ENCODE results near the gene USP9X. TPM values are rescaled to one million over a fixed set of nuclear protein-coding genes. Genes with fewer than 3 reads are reported as not detected.
"Not testable (repeated sequence)": the region's sequence is repeated elsewhere in the genome, so short reads cannot be mapped to it uniquely, and the experiment has no call there.

USP9X gene
- total RNA-seq, 8 experiments from 2014 or later, result 52.5 to 97.8 (median 61.2) TPM

- no peak overlapping the region for H3K4me3 ChIP-seq
- in situ Hi-C loops (cut with MboI; ENCODE audit: low pct_unique_long_range_greater_than_20kb in 2 of 9, low sequenced_read_pairs in 9 of 9, unreplicated experiment in 9 of 9), result no loop called here
- no peaks in the 10 kb centered on the region for H3K4me1 ChIP-seq (replicated peaks in 1 of 2)
- peak in 2 of 8 experiments; percentile 25 to 73 for ATAC-seq (replicated peaks in 6 of 8)
- no peak overlapping the region for H3K27ac ChIP-seq
- WGBS, 10 experiments, result 20 to 100% (median 68%) methylated on average over 2 of the region's 2 CpGs; no CpG with 5 or more reads in 6 of the 10 experiments
These were observed 160.4 kb downstream of the USP9X start for GRCh38 chrX:41245641-41246040.

- H3K27ac ChIP-seq, result no peak overlapping the region
These were observed 165.6 kb downstream of the USP9X start for GRCh38 chrX:41250867-41251266.

GRCh38 chrX:41257801-41258200 is 172.6 kb downstream of the USP9X start:
- no peak overlapping the region for H3K27ac ChIP-seq
- in situ Hi-C loops (cut with MboI; ENCODE audit: low pct_unique_long_range_greater_than_20kb in 2 of 9, low sequenced_read_pairs in 9 of 9, unreplicated experiment in 9 of 9), result no loop called here
- no peaks in the 10 kb centered on the region for H3K4me1 ChIP-seq (replicated peaks in 1 of 2)
- WGBS, 10 experiments, result 50 to 100% (median 75%) methylated on average over 1 to 7 of the region's 7 CpGs; no CpG with 5 or more reads in 3 of the 10 experiments
- no peak overlapping the region for H3K4me3 ChIP-seq
- no peak for ATAC-seq (replicated peaks in 6 of 8)

More at GRCh38 chrX:41250867-41251266, 165.6 kb downstream of the USP9X start:
- WGBS, 10 experiments, result 14 to 100% (median 94%) methylated on average over 1 to 5 of the region's 10 CpGs; no CpG with 5 or more reads in 5 of the 10 experiments
- in situ Hi-C loops (cut with MboI; ENCODE audit: low pct_unique_long_range_greater_than_20kb in 2 of 9, low sequenced_read_pairs in 9 of 9, unreplicated experiment in 9 of 9), result no loop called here
- Histone ChIP-seq H3K4me1 (replicated peaks in 1 of 2) (no peaks in the 10 kb centered on the region), H3K4me3 (no peak overlapping the region)
- no peak for ATAC-seq (replicated peaks in 6 of 8)

GRCh38 chrX:41258226-41258625 is 173.0 kb downstream of the USP9X start:
- Histone ChIP-seq H3K4me3 (no peak overlapping the region), H3K4me1 (replicated peaks in 1 of 2) (no peaks in the 10 kb centered on the region), H3K27ac (no peak overlapping the region)
- 67 to 100% (median 81%) methylated on average over 1 to 8 of the region's 11 CpGs; no CpG with 5 or more reads in 6 of the 10 experiments for WGBS, 10 experiments
- ATAC-seq (replicated peaks in 6 of 8), result no peak
- in situ Hi-C loops (cut with MboI; ENCODE audit: low pct_unique_long_range_greater_than_20kb in 2 of 9, low sequenced_read_pairs in 9 of 9, unreplicated experiment in 9 of 9), result no loop called here

- in situ Hi-C loops (cut with MboI; ENCODE audit: low pct_unique_long_range_greater_than_20kb in 2 of 9, low sequenced_read_pairs in 9 of 9, unreplicated experiment in 9 of 9), result no loop called here
- Histone ChIP-seq H3K4me3 (no peak overlapping the region), H3K4me1 (replicated peaks in 1 of 2) (no peaks in the 10 kb centered on the region), H3K27ac (no peak overlapping the region)
- WGBS, 10 experiments, result 68 to 100% (median 95%) methylated on average over 1 to 10 of the region's 14 CpGs; no CpG with 5 or more reads in 6 of the 10 experiments
- no peak for ATAC-seq (replicated peaks in 6 of 8)
These were observed 173.6 kb downstream of the USP9X start for GRCh38 chrX:41258871-41259270.

GRCh38 chrX:41259516-41259915 is 174.3 kb downstream of the USP9X start:
- in situ Hi-C loops (cut with MboI; ENCODE audit: low pct_unique_long_range_greater_than_20kb in 2 of 9, low sequenced_read_pairs in 9 of 9, unreplicated experiment in 9 of 9), result no loop called here
- peak in 3 of 8 experiments; percentile 39 to 76 (median 52) for ATAC-seq (replicated peaks in 6 of 8)

GRCh38 chrX:41265615-41266014 is 180.4 kb downstream of the USP9X start:
- Histone ChIP-seq H3K4me1 (replicated peaks in 1 of 2) (peaks cover 0 to 2% of the 10 kb centered on the region in 2 donors), H3K4me3 (no peak overlapping the region), H3K27ac (no peak overlapping the region)
- ATAC-seq (replicated peaks in 6 of 8), result peak; percentile 77 to 99 (median 87)
- in situ Hi-C loops (cut with MboI; ENCODE audit: low pct_unique_long_range_greater_than_20kb in 2 of 9, low sequenced_read_pairs in 9 of 9, unreplicated experiment in 9 of 9), result no loop called here
- WGBS, 10 experiments, result 13 to 83% (median 67%) methylated on average over 1 to 8 of the region's 8 CpGs; no CpG with 5 or more reads in 3 of the 10 experiments

More at GRCh38 chrX:41259516-41259915, 174.3 kb downstream of the USP9X start:
- WGBS, 10 experiments, result 52 to 70% methylated on average over 5 to 7 of the region's 13 CpGs; no CpG with 5 or more reads in 8 of the 10 experiments
- Histone ChIP-seq H3K4me1 (replicated peaks in 1 of 2) (no peaks in the 10 kb centered on the region), H3K4me3 (no peak overlapping the region), H3K27ac (no peak overlapping the region)

GRCh38 chrX:41273638-41274037 is 188.4 kb downstream of the USP9X start:
- no peak for ATAC-seq (replicated peaks in 6 of 8)
- peaks cover 12% of the 10 kb centered on the region in 2 donors for H3K4me1 ChIP-seq (replicated peaks in 1 of 2)
- in situ Hi-C loops (cut with MboI; ENCODE audit: low pct_unique_long_range_greater_than_20kb in 2 of 9, low sequenced_read_pairs in 9 of 9, unreplicated experiment in 9 of 9), result no loop called here
- no peak overlapping the region for H3K4me3 ChIP-seq
- WGBS, 10 experiments, result 68% methylated on average over 2 of the region's 2 CpGs; no CpG with 5 or more reads in 9 of the 10 experiments
- H3K27ac ChIP-seq, result no peak overlapping the region

- 33% methylated on average over 1 of the region's 54 CpGs; no CpG with 5 or more reads in 9 of the 10 experiments for WGBS, 10 experiments
- Histone ChIP-seq H3K4me1 (replicated peaks in 1 of 2) (peaks cover 12% of the 10 kb centered on the region in 2 donors), H3K4me3 (peak overlapping the region; percentile 31 to 47 (median 41)), H3K27ac (peak overlapping the region; percentile 70 to 78)
- in situ Hi-C loops (cut with MboI; ENCODE audit: low pct_unique_long_range_greater_than_20kb in 2 of 9, low sequenced_read_pairs in 9 of 9, unreplicated experiment in 9 of 9), result no loop called here
- peak; percentile 91 to 95 (median 94) for ATAC-seq (replicated peaks in 6 of 8)
These were observed 190.7 kb downstream of the USP9X start for GRCh38 chrX:41275661-41276609.

GRCh38 chrX:41276661-41277506 is 191.6 kb downstream of the USP9X start:
- 39 to 80% (median 62%) methylated on average over 1 to 8 of the region's 19 CpGs; no CpG with 5 or more reads in 6 of the 10 experiments for WGBS, 10 experiments
- Histone ChIP-seq H3K4me3 (peak overlapping the region; percentile 31 to 47 (median 41)), H3K4me1 (replicated peaks in 1 of 2) (peaks cover 12% of the 10 kb centered on the region in 2 donors), H3K27ac (peak overlapping the region; percentile 12 to 70)
- in situ Hi-C loops (cut with MboI; ENCODE audit: low pct_unique_long_range_greater_than_20kb in 2 of 9, low sequenced_read_pairs in 9 of 9, unreplicated experiment in 9 of 9), result no loop called here
- peak in 5 of 8 experiments; percentile 25 to 44 (median 32) for ATAC-seq (replicated peaks in 6 of 8)

- ATAC-seq (replicated peaks in 6 of 8); H3K4me1 ChIP-seq (replicated peaks in 1 of 2); in situ Hi-C loops (cut with MboI; ENCODE audit: low pct_unique_long_range_greater_than_20kb in 2 of 9, low sequenced_read_pairs in 9 of 9, unreplicated experiment in 9 of 9); H3K4me3 ChIP-seq; H3K27ac ChIP-seq: not testable (repeated sequence)
- 36 to 100% (median 80%) methylated on average over 3 to 5 of the region's 5 CpGs; no CpG with 5 or more reads in 5 of the 10 experiments for WGBS, 10 experiments
These were observed 197.1 kb downstream of the USP9X start for GRCh38 chrX:41282307-41282706.

GRCh38 chrX:41285928-41286327 is 200.7 kb downstream of the USP9X start:
- H3K4me1 ChIP-seq (replicated peaks in 1 of 2), result peaks cover 9 to 12% of the 10 kb centered on the region in 2 donors
- H3K4me3 ChIP-seq; in situ Hi-C loops (cut with MboI; ENCODE audit: low pct_unique_long_range_greater_than_20kb in 2 of 9, low sequenced_read_pairs in 9 of 9, unreplicated experiment in 9 of 9); ATAC-seq (replicated peaks in 6 of 8); H3K27ac ChIP-seq: not testable (repeated sequence)
- WGBS, 10 experiments, result 82% methylated on average over 5 of the region's 21 CpGs; no CpG with 5 or more reads in 9 of the 10 experiments
